ENCODE measurements around the gene TRIM5. TPM values are rescaled to one million over a fixed set of nuclear protein-coding genes. Genes with fewer than 3 reads are reported as not detected.
"Not testable (repeated sequence)": the region's sequence is repeated elsewhere in the genome, so short reads cannot be mapped to it uniquely, and the experiment has no call there.

TRIM5 gene
- polyA plus RNA-seq, 1 donor (not counting 4 experiments of a cell fraction or from before 2014, with no cell fraction given) = 34.6 TPM

DNA sequence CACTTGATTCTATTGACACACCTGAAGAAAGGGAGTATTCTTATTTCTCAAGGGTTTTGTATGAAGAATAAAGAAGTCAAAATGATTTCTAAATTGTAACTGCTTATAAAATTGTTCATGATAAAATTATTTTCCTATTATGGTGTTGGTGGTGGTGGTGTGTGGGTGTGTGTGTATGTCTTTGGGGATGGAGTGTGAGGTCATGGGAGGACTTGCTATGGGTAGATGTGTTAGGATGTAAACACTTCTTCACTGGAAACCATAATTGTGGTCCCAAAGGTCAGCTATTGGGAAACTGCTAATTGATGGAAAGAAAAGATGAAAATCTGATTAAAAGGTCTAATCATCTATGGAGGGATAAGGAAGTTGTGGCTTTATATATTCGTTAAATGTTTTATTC, 9.8 kb upstream of the TRIM5 start:
- TF ChIP-seq, protein P1, sequence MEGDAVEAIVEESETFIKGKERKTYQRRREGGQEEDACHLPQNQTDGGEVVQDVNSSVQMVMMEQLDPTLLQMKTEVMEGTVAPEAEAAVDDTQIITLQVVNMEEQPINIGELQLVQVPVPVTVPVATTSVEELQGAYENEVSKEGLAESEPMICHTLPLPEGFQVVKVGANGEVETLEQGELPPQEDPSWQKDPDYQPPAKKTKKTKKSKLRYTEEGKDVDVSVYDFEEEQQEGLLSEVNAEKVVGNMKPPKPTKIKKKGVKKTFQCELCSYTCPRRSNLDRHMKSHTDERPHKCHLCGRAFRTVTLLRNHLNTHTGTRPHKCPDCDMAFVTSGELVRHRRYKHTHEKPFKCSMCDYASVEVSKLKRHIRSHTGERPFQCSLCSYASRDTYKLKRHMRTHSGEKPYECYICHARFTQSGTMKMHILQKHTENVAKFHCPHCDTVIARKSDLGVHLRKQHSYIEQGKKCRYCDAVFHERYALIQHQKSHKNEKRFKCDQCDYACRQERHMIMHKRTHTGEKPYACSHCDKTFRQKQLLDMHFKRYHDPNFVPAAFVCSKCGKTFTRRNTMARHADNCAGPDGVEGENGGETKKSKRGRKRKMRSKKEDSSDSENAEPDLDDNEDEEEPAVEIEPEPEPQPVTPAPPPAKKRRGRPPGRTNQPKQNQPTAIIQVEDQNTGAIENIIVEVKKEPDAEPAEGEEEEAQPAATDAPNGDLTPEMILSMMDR (optimal IDR thresholded peaks at IDR 0.05 in 1 of 3, IDR thresholded peaks at IDR 0.05 in 1 of 3, conservative IDR thresholded peaks at IDR 0.05 in 1 of 3; ENCODE audit: extremely low read depth in 1 of 3, insufficient read depth in 2 of 3, low read length in 3 of 3) = no peak
- no peak for FAIRE-seq
- Histone ChIP-seq H3K4me3 (ENCODE audit: control insufficient read depth in 2 of 3, extremely low read depth in 1 of 3, insufficient read depth in 2 of 3, low read depth in 1 of 3, low read length in 3 of 3) (no peak overlapping the region), H3K4me2 (ENCODE audit: control insufficient read depth, extremely low read depth, insufficient read depth, low read depth, low read length) (no peak overlapping the region), H4K20me1 (ENCODE audit: control insufficient read depth, extremely low read depth, insufficient read depth, low read length) (no peaks in the 10 kb centered on the region), H3K27ac (ENCODE audit: control insufficient read depth, insufficient read depth, low read length) (no peak overlapping the region), H3K79me2 (ENCODE audit: control insufficient read depth, insufficient read depth, low read length) (peaks cover 9% of the 10 kb centered on the region), H3K9me3 (ENCODE audit: control insufficient read depth, low read depth, low read length) (no peaks in the 10 kb centered on the region), H3K36me3 (ENCODE audit: control insufficient read depth in 2 of 2, extremely low read depth in 1 of 2, insufficient read depth in 2 of 2, low read length in 2 of 2) (peaks cover 0 to 14% of the 10 kb centered on the region in 2 experiments), H2AFZ (ENCODE audit: control insufficient read depth, low read length) (no peak overlapping the region), H3K27me3 (ENCODE audit: control insufficient read depth, extremely low read depth, insufficient read depth, low read length) (no peaks in the 10 kb centered on the region), H3K4me1 (ENCODE audit: control insufficient read depth, extremely low read depth, insufficient read depth, low read length) (peaks cover 4% of the 10 kb centered on the region), H3K9ac (ENCODE audit: control insufficient read depth, extremely low read depth, insufficient read depth, low read length) (no peak overlapping the region), H3K9me1 (ENCODE audit: control insufficient read depth, extremely low read depth, insufficient read depth, low read length) (no peaks in the 10 kb centered on the region)
- dilution Hi-C loops (cut with MboI; ENCODE audit: extremely low pct_ligation_motif_present, low sequenced_read_pairs) = no loop called here
- DNase-seq (ENCODE audit: low read depth, low spot score) = no peak

DNA sequence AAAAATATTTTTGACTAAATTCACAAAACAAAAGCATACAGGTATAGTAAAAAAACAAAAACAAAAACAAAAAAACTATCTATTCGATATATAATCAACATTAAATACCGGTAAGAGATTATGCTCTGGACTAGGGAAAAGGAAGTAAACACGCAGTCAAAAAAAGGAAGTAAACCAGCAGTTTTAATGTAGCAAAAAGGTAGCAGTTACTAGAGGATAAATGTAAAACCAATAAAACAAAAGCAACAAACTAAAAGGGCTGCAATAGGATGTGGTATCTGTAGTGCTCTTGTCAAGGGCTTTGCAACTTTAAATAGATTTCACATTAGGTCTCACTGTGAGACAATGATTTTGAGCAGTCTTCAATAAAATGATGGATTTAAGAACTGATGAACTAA, 7.1 kb upstream of the TRIM5 start:
- dilution Hi-C loops (cut with MboI; ENCODE audit: extremely low pct_ligation_motif_present, low sequenced_read_pairs) = no loop called here
- no peak overlapping the region for H3K9ac ChIP-seq (ENCODE audit: control insufficient read depth, extremely low read depth, insufficient read depth, low read length)
- H3K4me2 ChIP-seq (ENCODE audit: control insufficient read depth, extremely low read depth, insufficient read depth, low read depth, low read length) = no peak overlapping the region
- peaks cover 9% of the 10 kb centered on the region for H3K4me1 ChIP-seq (ENCODE audit: control insufficient read depth, extremely low read depth, insufficient read depth, low read length)
- no peaks in the 10 kb centered on the region for H3K9me1 ChIP-seq (ENCODE audit: control insufficient read depth, extremely low read depth, insufficient read depth, low read length)
- H2AFZ ChIP-seq (ENCODE audit: control insufficient read depth, low read length) = no peak overlapping the region
- H3K79me2 ChIP-seq (ENCODE audit: control insufficient read depth, insufficient read depth, low read length) = peaks cover 9% of the 10 kb centered on the region
- DNase-seq (ENCODE audit: low read depth, low spot score) (no peak), FAIRE-seq (no peak)
- no peak overlapping the region for H3K4me3 ChIP-seq (ENCODE audit: control insufficient read depth in 2 of 3, extremely low read depth in 1 of 3, insufficient read depth in 2 of 3, low read depth in 1 of 3, low read length in 3 of 3)
- no peaks in the 10 kb centered on the region for H3K27me3 ChIP-seq (ENCODE audit: control insufficient read depth, extremely low read depth, insufficient read depth, low read length)
- no peaks in the 10 kb centered on the region for H4K20me1 ChIP-seq (ENCODE audit: control insufficient read depth, extremely low read depth, insufficient read depth, low read length)
- TF ChIP-seq, protein P1 (optimal IDR thresholded peaks at IDR 0.05 in 1 of 3, IDR thresholded peaks at IDR 0.05 in 1 of 3, conservative IDR thresholded peaks at IDR 0.05 in 1 of 3; ENCODE audit: extremely low read depth in 1 of 3, insufficient read depth in 2 of 3, low read length in 3 of 3) = no peak
- TF ChIP-seq EZH2 (IDR thresholded peaks at IDR 0.05; ENCODE audit: low read length) = no peak
- no peaks in the 10 kb centered on the region for H3K9me3 ChIP-seq (ENCODE audit: control insufficient read depth, low read depth, low read length)
- H3K27ac ChIP-seq (ENCODE audit: control insufficient read depth, insufficient read depth, low read length) = no peak overlapping the region
- peaks cover 0 to 7% of the 10 kb centered on the region in 2 experiments for H3K36me3 ChIP-seq (ENCODE audit: control insufficient read depth in 2 of 2, extremely low read depth in 1 of 2, insufficient read depth in 2 of 2, low read length in 2 of 2)

DNA sequence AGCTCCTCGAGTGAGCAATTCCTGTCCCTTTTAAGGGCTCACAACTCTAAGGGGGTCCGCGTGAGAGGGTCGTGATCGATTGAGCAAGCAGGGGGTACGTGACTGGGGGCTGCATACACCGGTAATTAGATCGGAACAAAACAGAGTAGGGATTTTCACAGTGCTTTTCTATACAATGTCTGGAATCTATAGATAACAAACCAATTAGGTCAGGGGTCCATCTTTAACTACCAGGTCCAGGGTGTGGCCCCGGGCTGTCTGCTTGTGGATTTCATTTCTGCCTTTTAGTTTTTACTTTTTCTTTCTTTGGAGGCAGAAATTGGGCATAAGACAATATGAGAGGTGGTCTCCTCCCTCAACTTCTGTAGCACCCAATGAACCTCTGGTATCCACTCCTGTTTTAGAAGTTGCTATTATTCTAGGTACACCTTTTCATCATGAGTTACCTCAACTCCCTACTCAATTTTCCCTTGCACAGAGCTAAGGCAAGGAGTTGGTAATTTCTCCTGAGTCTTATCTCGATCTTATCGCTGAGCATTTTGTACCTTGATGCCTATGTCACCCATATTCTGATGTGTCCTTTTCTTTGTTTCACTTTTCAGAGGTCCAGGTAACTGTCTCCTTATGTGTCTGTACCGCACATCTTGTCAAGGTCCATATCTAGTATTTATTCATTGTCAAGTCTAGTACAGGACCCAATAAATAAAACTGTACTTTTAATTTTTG, 6.5 kb upstream of the TRIM5 start:
- H3K4me3 ChIP-seq (ENCODE audit: control insufficient read depth in 2 of 3, extremely low read depth in 1 of 3, insufficient read depth in 2 of 3, low read depth in 1 of 3, low read length in 3 of 3) = peak overlapping the region in 2 of 3 experiments; percentile 43 to 70
- dilution Hi-C loops (cut with MboI; ENCODE audit: extremely low pct_ligation_motif_present, low sequenced_read_pairs); H3K4me1 ChIP-seq (ENCODE audit: control insufficient read depth, extremely low read depth, insufficient read depth, low read length); H3K9me1 ChIP-seq (ENCODE audit: control insufficient read depth, extremely low read depth, insufficient read depth, low read length); FAIRE-seq; H4K20me1 ChIP-seq (ENCODE audit: control insufficient read depth, extremely low read depth, insufficient read depth, low read length); H3K79me2 ChIP-seq (ENCODE audit: control insufficient read depth, insufficient read depth, low read length); DNase-seq (ENCODE audit: low read depth, low spot score); H2AFZ ChIP-seq (ENCODE audit: control insufficient read depth, low read length); H3K27me3 ChIP-seq (ENCODE audit: control insufficient read depth, extremely low read depth, insufficient read depth, low read length); H3K36me3 ChIP-seq (ENCODE audit: control insufficient read depth in 2 of 2, extremely low read depth in 1 of 2, insufficient read depth in 2 of 2, low read length in 2 of 2); H3K27ac ChIP-seq (ENCODE audit: control insufficient read depth, insufficient read depth, low read length); H3K9me3 ChIP-seq (ENCODE audit: control insufficient read depth, low read depth, low read length): not testable (repeated sequence)
- peak overlapping the region; percentile 94 for H3K4me2 ChIP-seq (ENCODE audit: control insufficient read depth, extremely low read depth, insufficient read depth, low read depth, low read length)
- H3K9ac ChIP-seq (ENCODE audit: control insufficient read depth, extremely low read depth, insufficient read depth, low read length) = peak overlapping the region; percentile 76

Measured in keratinocyte (primary cell).